Nephron progenitor cell (in vitro differentiated cells): Measurements from ENCODE around the gene CDYL.
"Not testable (repeated sequence)": the region's sequence is repeated elsewhere in the genome, so short reads cannot be mapped to it uniquely, and the experiment has no call there.

Experiments used
- DNase-seq: peaks from one replicate; pipeline ENCODE4 v3.0.0; 2021
- H3K27ac Mint-ChIP-seq: 2 replicates; pipeline ENCODE4 v1.8.0; 2021; ENCODE audit warnings: mild to moderate bottlenecking, moderate library complexity, mixed read lengths
- H3K27me3 Mint-ChIP-seq: 2 replicates; pipeline ENCODE4 v1.8.0; 2021; ENCODE audit warnings: mild to moderate bottlenecking, low read depth, mixed read lengths; ENCODE audit not compliant: poor library complexity
- H3K36me3 Mint-ChIP-seq: 2 replicates; pipeline ENCODE4 v1.8.0; 2021; ENCODE audit warnings: low read depth, mixed read lengths
- H3K4me1 Mint-ChIP-seq: 2 replicates; pipeline ENCODE4 v1.8.0; 2021; ENCODE audit warnings: mixed read lengths
- H3K4me3 Mint-ChIP-seq: 2 replicates; pipeline ENCODE4 v1.8.0; 2021; ENCODE audit warnings: mild to moderate bottlenecking, moderate library complexity, mixed read lengths
- H3K9me3 Mint-ChIP-seq: 2 replicates; pipeline ENCODE4 v1.8.0; 2021; ENCODE audit warnings: mild to moderate bottlenecking, moderate library complexity, mixed read lengths
- TF ChIP-seq, protein P1 (sequence below): fragments of 200-600 bp; sonication (generic); IDR thresholded peaks from 2 replicates; pipeline ENCODE4 v1.5.0; 2021; ENCODE audit warnings: antibody characterized with exemption

Gene CDYL

DNA sequence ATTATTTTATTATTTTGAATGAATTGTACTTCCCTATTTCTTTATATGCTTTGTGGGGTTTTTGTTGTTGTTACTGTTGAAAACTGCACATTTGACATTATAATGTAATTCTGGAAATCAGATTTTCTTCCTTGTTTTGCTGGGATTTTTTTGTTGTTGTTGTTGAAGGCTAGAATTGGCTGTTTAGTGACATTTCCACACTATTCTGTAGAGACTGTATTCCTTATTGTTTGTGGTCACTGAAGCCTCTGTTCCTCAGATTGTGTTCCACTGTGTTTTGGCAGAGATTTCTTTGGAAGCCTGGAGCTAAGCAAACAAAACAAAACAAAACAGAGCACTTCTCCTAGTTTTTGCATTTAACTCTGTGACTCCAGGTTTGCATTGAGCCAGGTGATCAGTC lies 52.9 kb downstream of the CDYL start:
- peaks cover 52% of the 10 kb centered on the region for H3K36me3 Mint-ChIP-seq
- DNase-seq, result no peak
- TF ChIP-seq, protein P1, sequence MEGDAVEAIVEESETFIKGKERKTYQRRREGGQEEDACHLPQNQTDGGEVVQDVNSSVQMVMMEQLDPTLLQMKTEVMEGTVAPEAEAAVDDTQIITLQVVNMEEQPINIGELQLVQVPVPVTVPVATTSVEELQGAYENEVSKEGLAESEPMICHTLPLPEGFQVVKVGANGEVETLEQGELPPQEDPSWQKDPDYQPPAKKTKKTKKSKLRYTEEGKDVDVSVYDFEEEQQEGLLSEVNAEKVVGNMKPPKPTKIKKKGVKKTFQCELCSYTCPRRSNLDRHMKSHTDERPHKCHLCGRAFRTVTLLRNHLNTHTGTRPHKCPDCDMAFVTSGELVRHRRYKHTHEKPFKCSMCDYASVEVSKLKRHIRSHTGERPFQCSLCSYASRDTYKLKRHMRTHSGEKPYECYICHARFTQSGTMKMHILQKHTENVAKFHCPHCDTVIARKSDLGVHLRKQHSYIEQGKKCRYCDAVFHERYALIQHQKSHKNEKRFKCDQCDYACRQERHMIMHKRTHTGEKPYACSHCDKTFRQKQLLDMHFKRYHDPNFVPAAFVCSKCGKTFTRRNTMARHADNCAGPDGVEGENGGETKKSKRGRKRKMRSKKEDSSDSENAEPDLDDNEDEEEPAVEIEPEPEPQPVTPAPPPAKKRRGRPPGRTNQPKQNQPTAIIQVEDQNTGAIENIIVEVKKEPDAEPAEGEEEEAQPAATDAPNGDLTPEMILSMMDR, result no peak
- peaks cover 6% of the 10 kb centered on the region for H3K27me3 Mint-ChIP-seq
- H3K4me3 Mint-ChIP-seq, result no peak overlapping the region
- H3K9me3 Mint-ChIP-seq, result peaks cover 69% of the 10 kb centered on the region
- no peaks in the 10 kb centered on the region for H3K4me1 Mint-ChIP-seq
- H3K27ac Mint-ChIP-seq, result no peak overlapping the region

GRCh38 chr6:4835540-4835939 lies 59.3 kb downstream of the CDYL start:
- DNase-seq, H3K4me3 Mint-ChIP-seq: not testable (repeated sequence)
- H3K9me3 Mint-ChIP-seq, result peaks cover 71% of the 10 kb centered on the region

GRCh38 chr6:4840169-4840568 lies 64.0 kb downstream of the CDYL start:
- peaks cover 7% of the 10 kb centered on the region for H3K27me3 Mint-ChIP-seq
- H3K9me3 Mint-ChIP-seq, result peaks cover 94% of the 10 kb centered on the region
- H3K36me3 Mint-ChIP-seq, result peaks cover 93% of the 10 kb centered on the region
- no peak overlapping the region for H3K27ac Mint-ChIP-seq
- no peaks in the 10 kb centered on the region for H3K4me1 Mint-ChIP-seq
- H3K4me3 Mint-ChIP-seq, result no peak overlapping the region
- no peak for DNase-seq
- TF ChIP-seq, protein P1, result no peak

More at GRCh38 chr6:4835540-4835939, 59.3 kb downstream of the CDYL start:
- peaks cover 58% of the 10 kb centered on the region for H3K36me3 Mint-ChIP-seq
- not testable (repeated sequence) for H3K4me1 Mint-ChIP-seq, H3K27me3 Mint-ChIP-seq, H3K27ac Mint-ChIP-seq

GRCh38 chr6:4844108-4844507 lies 67.9 kb downstream of the CDYL start:
- Mint-ChIP-seq H3K4me3 (no peak overlapping the region), H3K9me3 (peaks cover 79% of the 10 kb centered on the region), H3K4me1 (peaks cover 15% of the 10 kb centered on the region), H3K27ac (no peak overlapping the region), H3K36me3 (peaks cover 74% of the 10 kb centered on the region), H3K27me3 (no peaks in the 10 kb centered on the region)
- TF ChIP-seq, protein P1, result no peak
- no peak for DNase-seq

DNA sequence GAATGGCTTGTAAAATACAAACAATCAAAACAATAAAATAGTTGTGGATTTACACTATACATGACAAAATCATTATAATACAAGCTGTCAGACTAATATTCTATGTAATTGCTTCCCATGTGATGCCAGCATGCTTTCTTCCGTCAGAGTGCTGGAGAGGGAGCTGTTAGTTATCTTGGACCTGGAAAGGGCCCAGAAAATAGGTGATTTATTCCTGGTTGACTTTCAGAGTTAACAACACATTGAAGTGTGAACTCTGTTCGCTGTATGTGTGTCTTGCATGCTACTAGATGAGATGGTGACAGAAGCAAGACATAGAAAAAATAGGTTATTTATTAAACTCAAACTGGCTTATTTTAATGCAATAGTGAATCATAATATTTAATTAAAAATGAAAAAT lies 70.2 kb downstream of the CDYL start:
- no peak overlapping the region for H3K4me3 Mint-ChIP-seq
- peaks cover 57% of the 10 kb centered on the region for H3K9me3 Mint-ChIP-seq
- no peak for DNase-seq
- peaks cover 51% of the 10 kb centered on the region for H3K36me3 Mint-ChIP-seq
- TF ChIP-seq, protein P1, result no peak
- H3K27me3 Mint-ChIP-seq, result no peaks in the 10 kb centered on the region
- H3K27ac Mint-ChIP-seq, result no peak overlapping the region
- peaks cover 15% of the 10 kb centered on the region for H3K4me1 Mint-ChIP-seq

- peak overlapping the region; percentile 13 for H3K27ac Mint-ChIP-seq
- H3K27me3 Mint-ChIP-seq, result no peaks in the 10 kb centered on the region
- peaks cover 21% of the 10 kb centered on the region for H3K4me1 Mint-ChIP-seq
- TF ChIP-seq, protein P1, result peak; percentile 38
- DNase-seq, result peak; percentile 21
- peaks cover 39% of the 10 kb centered on the region for H3K9me3 Mint-ChIP-seq
- H3K36me3 Mint-ChIP-seq, result peaks cover 32% of the 10 kb centered on the region
- H3K4me3 Mint-ChIP-seq, result no peak overlapping the region
These were observed 72.3 kb downstream of the CDYL start for GRCh38 chr6:4848382-4849068.
